IPS-18a (cell line): ENCODE results near the gene EARS2.
"Not testable (repeated sequence)": the region's sequence is repeated elsewhere in the genome, so short reads cannot be mapped to it uniquely, and the experiment has no call there.

Experiments
- H3K27ac ChIP-seq: one replicate; pipeline ENCODE4 v1.5.1; 2013; ENCODE audit warnings: low read length
- H3K27me3 ChIP-seq: one replicate; pipeline ENCODE4 v1.6.1; 2013; ENCODE audit warnings: mild to moderate bottlenecking, low read length; ENCODE audit not compliant: control insufficient read depth, insufficient read depth
- H3K36me3 ChIP-seq: one replicate; pipeline ENCODE4 v1.6.1; 2013; ENCODE audit warnings: low read depth, low read length; ENCODE audit not compliant: control insufficient read depth
- H3K4me1 ChIP-seq: one replicate; pipeline ENCODE4 v1.6.1; 2013; ENCODE audit warnings: low read depth, low read length; ENCODE audit not compliant: control insufficient read depth
- H3K4me3 ChIP-seq: one replicate; pipeline ENCODE4 v1.5.1; 2013; ENCODE audit warnings: low read length
- H3K9ac ChIP-seq: one replicate; pipeline ENCODE4 v1.6.1; 2013; ENCODE audit warnings: mild to moderate bottlenecking, low read length, moderate library complexity
- H3K9me3 ChIP-seq: one replicate; pipeline ENCODE4 v1.6.1; 2013; ENCODE audit warnings: low read depth, low read length; ENCODE audit not compliant: control insufficient read depth

Gene EARS2

DNA sequence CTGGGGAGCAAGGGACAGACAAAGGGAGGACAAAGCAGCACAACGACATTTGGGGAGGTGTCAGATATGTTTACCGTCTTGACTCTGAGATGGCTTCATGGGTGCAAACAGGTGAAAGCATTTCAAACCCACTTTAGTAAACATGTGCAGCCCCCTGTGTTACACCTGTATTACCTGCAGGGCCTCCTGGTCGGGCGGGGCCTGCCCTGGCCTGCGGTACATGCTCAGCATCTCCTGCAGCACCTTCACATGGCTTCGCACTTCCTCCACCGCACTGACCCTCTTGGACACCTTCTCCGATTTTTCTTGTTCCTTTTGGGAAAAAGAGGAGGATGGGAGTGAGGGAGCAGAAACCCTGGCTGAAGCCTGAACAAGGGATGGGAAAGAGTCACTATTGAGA is 71.3 kb downstream of the EARS2 start:
- Histone ChIP-seq H3K9ac (no peak overlapping the region), H3K9me3 (no peaks in the 10 kb centered on the region), H3K27me3 (no peaks in the 10 kb centered on the region), H3K36me3 (peaks cover 89% of the 10 kb centered on the region), H3K4me1 (no peaks in the 10 kb centered on the region), H3K4me3 (no peak overlapping the region), H3K27ac (no peak overlapping the region)

DNA sequence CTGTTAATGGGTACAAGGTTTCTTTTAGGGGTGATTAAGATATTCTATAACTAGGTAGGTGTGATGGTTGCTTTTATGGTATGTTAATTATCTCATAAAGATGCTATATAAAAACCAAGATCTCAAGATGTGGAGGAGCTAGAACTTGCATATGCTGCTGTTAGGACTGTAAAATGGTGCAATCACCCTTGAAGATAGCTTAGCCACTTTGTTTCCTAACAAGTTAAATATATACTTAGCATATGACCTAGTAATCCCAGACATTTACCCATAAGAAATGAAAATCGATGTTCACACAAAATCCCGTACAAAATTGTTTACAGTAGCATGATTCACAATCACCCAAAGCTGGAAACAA is 71.9 kb downstream of the EARS2 start:
- no peaks in the 10 kb centered on the region for H3K27me3 ChIP-seq
- H3K4me3 ChIP-seq: no peak overlapping the region
- H3K9me3 ChIP-seq: no peaks in the 10 kb centered on the region
- H3K27ac ChIP-seq: no peak overlapping the region
- no peak overlapping the region for H3K9ac ChIP-seq
- peaks cover 93% of the 10 kb centered on the region for H3K36me3 ChIP-seq
- H3K4me1 ChIP-seq: no peaks in the 10 kb centered on the region

DNA sequence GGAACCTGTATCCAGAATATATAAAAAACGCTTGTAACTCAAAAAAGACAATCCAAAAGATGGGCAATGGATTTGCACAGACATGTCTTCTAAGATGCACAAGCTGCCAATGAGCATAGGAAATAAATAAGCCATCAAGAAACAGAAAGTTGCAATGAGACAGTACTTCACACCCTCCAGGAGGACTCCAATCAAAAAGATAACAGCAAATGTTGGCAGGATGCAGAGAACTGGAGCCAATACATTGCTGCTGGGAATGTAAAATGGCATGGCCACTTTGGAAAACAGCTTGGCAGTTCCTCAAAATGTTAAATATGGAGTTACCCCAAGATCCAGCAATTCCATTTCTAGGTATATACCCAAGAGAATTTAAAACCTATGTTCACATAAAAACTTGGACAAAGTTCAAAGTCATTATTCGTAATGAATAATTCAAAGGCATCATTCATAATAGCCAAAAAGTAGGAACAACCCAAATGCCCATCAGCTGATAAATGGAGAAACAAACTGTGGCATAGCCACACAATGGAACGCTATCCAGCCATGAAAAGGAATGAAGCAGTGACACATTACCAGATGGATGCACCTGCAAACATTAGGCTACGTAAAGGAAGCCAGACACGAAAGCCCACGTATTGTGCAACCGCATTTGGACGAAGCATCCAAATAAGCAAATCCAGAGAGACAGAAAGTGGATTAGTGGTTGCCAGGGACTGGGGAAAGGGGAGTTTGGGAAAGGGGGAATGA is 72.5 kb downstream of the EARS2 start:
- peaks cover 93% of the 10 kb centered on the region for H3K36me3 ChIP-seq
- H3K4me3 ChIP-seq: no peak overlapping the region
- H3K9me3 ChIP-seq: no peaks in the 10 kb centered on the region
- no peak overlapping the region for H3K9ac ChIP-seq
- no peak overlapping the region for H3K27ac ChIP-seq
- no peaks in the 10 kb centered on the region for H3K4me1 ChIP-seq
- no peaks in the 10 kb centered on the region for H3K27me3 ChIP-seq

DNA sequence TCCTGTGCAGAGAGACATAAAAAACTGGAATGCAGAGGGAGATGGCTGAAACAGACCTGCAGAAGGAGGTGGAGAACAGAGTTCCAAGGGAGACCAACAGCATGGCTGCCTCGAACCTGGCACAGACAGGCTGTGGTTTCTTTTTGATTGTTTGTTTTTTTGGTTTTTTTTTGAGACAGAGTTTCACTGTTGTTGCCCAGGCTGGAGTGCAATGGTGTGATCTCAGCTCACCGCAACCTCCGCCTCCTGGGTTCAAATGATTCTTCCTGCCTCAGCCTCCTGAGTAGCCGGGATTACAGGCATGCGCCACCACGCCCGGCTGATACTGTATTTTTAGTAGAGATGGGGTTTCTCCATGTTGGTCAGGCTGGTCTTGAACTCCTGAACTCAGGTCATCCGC is 73.7 kb downstream of the EARS2 start:
- not testable (repeated sequence) for H3K27me3 ChIP-seq, H3K4me3 ChIP-seq
- peaks cover 93% of the 10 kb centered on the region for H3K36me3 ChIP-seq

DNA sequence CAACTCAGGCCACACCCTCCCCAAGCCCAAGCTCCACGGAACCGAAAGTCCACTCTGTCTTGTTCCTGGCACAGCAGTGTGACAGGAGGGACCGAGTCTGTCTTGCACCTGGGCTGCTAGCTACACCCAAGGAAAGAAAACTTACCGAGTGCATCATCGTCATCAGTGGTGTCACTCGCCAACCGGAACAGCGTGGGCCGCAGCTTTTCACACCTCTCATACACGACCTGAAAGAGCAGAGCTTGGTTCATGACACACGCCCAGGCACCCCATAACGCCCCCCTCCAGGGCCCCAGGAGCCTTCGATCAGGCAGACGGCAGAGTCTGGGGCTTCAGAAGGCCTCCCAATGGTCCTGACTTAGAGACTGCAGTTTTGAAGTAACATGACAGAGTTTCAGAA is 74.4 kb downstream of the EARS2 start:
- Histone ChIP-seq H3K9me3 (no peaks in the 10 kb centered on the region), H3K36me3 (peaks cover 90% of the 10 kb centered on the region), H3K27ac (no peak overlapping the region), H3K27me3 (no peaks in the 10 kb centered on the region), H3K4me3 (no peak overlapping the region), H3K9ac (no peak overlapping the region), H3K4me1 (no peaks in the 10 kb centered on the region)

More for the DNA sequence above, 73.7 kb downstream of the EARS2 start:
- not testable (repeated sequence) for H3K9ac ChIP-seq, H3K9me3 ChIP-seq, H3K4me1 ChIP-seq, H3K27ac ChIP-seq

DNA sequence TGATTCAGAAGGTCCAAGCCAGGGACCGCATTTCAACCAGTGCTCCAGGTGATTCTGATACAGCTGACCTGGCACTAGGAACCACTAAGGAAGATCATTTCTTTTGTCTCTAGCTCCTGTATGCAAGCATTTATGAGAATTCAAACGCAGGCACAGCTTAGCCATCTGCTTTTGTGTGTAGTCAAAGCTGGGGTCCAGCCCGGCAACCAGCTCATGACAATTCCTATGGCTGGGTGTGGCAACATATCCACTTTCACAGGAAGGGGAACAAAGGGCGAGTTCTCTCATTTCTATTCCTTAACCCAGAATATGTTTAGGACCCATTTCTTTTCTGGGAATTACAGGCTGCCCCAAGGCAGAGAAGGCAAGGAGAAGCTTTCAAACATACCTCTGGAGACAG is 76.9 kb downstream of the EARS2 start:
- Histone ChIP-seq H3K27ac (no peak overlapping the region), H3K9ac (no peak overlapping the region), H3K36me3 (peaks cover 87% of the 10 kb centered on the region)

DNA sequence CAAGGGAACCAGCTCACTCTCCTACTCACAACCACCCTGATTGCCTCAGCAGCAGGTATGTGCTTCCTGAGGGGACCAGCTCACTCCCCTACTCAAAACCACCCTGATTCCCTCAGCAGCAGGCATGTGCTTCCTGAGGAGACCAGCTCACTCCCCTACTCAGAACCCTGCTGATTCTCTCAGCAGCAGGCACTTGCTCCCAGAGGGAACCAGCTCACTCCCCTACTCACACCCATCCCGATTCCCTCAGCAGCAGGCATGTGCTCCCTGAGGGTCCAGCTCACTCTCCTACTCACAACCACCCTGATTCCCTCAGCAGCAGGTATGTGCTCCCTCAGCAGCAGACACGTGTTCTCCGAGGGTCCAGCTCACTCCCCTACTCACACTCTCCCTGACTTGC is 78.0 kb downstream of the EARS2 start:
- H3K4me3 ChIP-seq: no peak overlapping the region
- no peaks in the 10 kb centered on the region for H3K9me3 ChIP-seq
- H3K36me3 ChIP-seq: peaks cover 87% of the 10 kb centered on the region
- no peaks in the 10 kb centered on the region for H3K27me3 ChIP-seq
- no peak overlapping the region for H3K27ac ChIP-seq
- no peaks in the 10 kb centered on the region for H3K4me1 ChIP-seq
- no peak overlapping the region for H3K9ac ChIP-seq

More for the DNA sequence above, 76.9 kb downstream of the EARS2 start:
- Histone ChIP-seq H3K4me1 (no peaks in the 10 kb centered on the region), H3K4me3 (no peak overlapping the region), H3K27me3 (no peaks in the 10 kb centered on the region), H3K9me3 (no peaks in the 10 kb centered on the region)

DNA sequence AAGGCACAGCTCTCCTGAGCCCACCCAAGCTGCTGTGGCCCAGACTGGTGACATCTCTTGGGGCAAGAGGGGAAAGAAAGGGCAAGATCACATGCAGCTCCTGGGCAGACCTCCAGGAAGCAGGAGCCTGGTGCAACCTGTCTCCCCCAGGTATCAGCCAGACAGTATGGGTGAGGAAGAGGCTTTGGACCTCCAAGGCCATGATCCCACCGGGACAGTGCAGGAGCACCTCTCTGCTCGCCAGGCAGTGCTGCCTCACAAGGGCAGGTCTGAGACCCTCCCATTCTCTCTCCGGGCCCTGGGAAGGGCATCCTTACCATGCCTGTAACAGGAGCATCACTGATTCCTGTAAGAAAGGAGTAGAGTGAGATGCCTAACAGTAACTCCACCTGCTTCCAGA is 78.6 kb downstream of the EARS2 start:
- Histone ChIP-seq H3K4me3 (no peak overlapping the region), H3K4me1 (no peaks in the 10 kb centered on the region), H3K36me3 (peaks cover 91% of the 10 kb centered on the region), H3K9me3 (no peaks in the 10 kb centered on the region), H3K27ac (no peak overlapping the region), H3K9ac (no peak overlapping the region), H3K27me3 (no peaks in the 10 kb centered on the region)

DNA sequence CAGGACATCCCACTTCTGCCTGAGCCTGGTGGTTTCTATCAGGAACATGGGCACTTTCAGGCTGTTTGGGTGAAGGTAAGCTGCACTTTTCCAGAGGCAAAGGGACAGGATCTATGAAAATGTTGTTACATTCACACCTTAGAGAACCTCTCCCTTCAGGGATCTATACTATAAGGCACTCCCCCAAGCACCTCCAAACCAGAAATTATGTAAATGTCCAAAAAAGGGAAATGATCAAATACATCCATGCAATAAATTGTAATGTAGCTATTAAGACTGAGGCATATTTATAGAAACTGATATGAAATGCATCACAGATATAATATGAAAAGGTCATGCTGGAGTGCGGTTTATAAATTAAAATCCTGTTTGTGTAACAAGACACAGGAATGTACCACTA is 80.9 kb downstream of the EARS2 start:
- H3K27me3 ChIP-seq: no peaks in the 10 kb centered on the region
- H3K4me3 ChIP-seq: no peak overlapping the region
- no peaks in the 10 kb centered on the region for H3K4me1 ChIP-seq
- no peak overlapping the region for H3K9ac ChIP-seq
- peaks cover 76% of the 10 kb centered on the region for H3K36me3 ChIP-seq
- no peak overlapping the region for H3K27ac ChIP-seq
- H3K9me3 ChIP-seq: no peaks in the 10 kb centered on the region
